VCaP (cell line): ENCODE measurements around the gene NSG2.
"Not testable (repeated sequence)": the region's sequence is repeated elsewhere in the genome, so short reads cannot be mapped to it uniquely, and the experiment has no call there.

Experiments
- H3K27ac ChIP-seq: fragments of 450-650 bp; 2 replicates; pipeline ENCODE4 v1.5.1; 2017
- TF ChIP-seq, protein P1 (sequence below): fragments of 450-650 bp; conservative IDR thresholded peaks from 2 replicates; pipeline ENCODE4 v1.5.1; 2017; ENCODE audit warnings: mild to moderate bottlenecking, moderate library complexity

Gene NSG2

DNA sequence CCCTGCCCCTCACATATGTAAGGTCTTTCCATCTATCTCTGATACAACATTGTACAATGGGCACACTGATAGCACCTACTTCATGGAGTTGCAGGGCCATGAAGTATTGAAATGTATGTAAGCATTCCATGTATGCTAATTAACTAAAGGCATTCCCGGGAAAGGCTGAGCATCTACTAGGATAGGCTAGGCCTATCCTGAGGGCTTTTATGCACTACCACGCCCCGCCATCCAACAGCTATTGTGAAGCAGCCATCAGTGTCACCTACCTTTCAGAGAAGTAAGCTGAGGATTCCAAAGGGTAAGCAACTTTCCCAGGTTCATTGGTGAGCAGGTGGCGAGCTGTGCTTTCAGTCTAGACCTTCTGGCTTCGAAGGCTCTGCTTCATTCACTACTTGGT is 47.6 kb downstream of the NSG2 start:
- TF ChIP-seq, protein P1, sequence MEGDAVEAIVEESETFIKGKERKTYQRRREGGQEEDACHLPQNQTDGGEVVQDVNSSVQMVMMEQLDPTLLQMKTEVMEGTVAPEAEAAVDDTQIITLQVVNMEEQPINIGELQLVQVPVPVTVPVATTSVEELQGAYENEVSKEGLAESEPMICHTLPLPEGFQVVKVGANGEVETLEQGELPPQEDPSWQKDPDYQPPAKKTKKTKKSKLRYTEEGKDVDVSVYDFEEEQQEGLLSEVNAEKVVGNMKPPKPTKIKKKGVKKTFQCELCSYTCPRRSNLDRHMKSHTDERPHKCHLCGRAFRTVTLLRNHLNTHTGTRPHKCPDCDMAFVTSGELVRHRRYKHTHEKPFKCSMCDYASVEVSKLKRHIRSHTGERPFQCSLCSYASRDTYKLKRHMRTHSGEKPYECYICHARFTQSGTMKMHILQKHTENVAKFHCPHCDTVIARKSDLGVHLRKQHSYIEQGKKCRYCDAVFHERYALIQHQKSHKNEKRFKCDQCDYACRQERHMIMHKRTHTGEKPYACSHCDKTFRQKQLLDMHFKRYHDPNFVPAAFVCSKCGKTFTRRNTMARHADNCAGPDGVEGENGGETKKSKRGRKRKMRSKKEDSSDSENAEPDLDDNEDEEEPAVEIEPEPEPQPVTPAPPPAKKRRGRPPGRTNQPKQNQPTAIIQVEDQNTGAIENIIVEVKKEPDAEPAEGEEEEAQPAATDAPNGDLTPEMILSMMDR, result no peak
- H3K27ac ChIP-seq, result no peak overlapping the region

DNA sequence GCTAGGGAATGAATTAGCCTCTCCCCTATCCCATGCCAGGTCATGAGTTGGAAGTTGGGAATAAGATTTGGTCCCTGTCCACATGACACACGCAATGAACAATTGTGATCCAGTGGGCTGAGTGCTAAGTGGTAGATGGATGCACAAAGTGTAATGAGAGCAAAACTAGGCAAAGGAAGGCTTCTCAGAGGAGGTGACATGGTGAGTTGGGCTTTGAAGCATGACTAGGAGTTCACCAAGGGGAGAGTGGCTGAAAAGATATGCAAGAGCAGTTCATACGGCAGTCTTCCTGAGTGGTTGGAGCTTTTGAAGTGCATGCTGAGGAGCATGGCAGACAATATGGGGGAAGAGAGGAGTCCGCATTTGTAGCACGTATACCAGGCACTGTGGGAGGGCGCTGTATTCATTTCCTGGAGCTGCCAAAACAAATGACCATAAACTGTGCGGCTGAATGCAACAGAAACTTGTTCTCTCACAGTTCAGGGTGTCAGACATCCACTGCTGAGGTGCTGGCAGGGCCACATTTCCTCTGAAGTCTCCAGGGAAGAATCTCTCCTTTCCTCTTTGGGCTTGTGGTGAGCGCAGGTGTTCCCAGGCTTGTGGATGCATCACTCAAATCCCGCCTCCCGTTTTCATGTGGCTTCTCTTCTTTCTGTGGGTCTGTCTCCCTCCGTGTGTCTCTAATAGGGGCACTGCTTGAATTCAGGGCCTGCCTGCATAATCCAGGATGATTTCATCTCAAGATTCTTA is 49.5 kb downstream of the NSG2 start:
- no peak overlapping the region for H3K27ac ChIP-seq
- TF ChIP-seq, protein P1, result no peak

DNA sequence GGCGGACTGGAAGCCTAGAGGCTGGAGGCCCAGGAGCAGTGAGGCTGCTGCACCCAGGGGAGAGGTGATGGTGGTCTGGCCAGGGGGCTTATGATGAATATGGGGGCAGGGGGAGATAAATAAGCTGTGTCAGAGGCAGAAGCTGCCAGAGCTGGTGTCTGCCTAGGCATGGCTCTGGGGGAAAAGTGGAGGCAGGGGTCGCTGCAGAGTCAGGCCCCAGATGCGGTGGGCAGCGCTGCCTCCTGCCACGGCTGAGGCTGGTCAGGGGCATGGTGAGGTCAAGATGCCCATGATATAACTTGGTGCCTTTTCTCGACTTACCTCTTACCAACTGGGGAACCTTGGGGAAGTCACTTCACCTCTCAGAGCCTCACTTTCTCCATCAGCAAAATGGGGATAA is 51.1 kb downstream of the NSG2 start:
- no peak overlapping the region for H3K27ac ChIP-seq
- TF ChIP-seq, protein P1, result no peak

DNA sequence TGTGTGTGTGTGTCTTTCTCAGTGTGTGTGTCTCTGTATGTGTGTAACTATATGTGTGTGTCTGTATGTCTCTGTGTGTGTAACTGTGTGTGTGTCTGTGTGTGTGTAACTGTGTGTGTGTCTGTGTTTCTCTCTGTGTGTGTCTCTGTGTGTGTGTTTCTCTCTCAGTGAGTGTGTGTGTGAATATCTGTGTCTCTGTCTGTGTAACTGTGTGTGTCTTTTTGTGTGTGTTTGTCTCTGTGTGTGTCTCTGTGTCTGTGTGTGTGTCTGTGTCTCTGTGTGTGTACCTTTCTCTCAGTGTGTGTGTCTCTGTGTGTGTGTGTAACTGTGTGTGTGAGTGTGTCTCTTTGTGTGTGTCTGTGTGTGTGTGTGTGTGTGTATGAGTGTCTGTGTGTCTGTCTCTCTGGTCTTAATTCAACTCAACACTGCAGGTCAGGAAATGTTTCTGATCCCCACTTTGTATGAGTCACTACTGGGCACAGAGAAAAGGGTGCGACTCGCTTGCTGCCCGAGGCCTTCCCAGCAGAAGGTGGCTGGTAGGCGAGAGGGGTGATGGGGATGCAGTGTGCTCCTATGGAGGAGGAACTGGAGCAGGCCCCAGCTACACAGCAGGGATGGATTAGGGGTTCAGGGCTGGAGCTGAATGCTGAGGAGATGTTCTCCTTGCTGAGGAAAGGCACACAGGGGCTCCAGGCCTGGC is 52.1 kb downstream of the NSG2 start:
- TF ChIP-seq, protein P1, result no peak
- no peak overlapping the region for H3K27ac ChIP-seq

DNA sequence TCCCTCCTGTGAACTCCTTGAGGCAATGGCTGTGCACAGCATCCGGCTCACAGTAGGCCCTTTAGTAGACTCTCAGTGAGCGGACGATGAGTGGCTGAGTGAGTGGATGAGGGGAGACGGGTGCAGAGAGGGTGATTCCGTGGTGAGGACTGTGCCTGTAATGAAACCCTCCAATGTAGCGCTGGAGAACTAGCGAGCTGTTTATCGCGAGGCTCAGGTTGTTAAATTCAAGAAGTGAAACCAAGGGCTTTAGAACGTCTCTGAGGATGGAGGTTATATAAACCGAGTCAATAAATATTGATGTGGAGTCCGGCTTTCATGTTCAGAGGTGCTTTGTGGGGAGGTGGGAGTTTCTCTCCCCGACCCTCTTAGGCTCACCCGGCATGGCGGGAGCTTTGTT is 53.2 kb downstream of the NSG2 start:
- TF ChIP-seq, protein P1, result no peak

DNA sequence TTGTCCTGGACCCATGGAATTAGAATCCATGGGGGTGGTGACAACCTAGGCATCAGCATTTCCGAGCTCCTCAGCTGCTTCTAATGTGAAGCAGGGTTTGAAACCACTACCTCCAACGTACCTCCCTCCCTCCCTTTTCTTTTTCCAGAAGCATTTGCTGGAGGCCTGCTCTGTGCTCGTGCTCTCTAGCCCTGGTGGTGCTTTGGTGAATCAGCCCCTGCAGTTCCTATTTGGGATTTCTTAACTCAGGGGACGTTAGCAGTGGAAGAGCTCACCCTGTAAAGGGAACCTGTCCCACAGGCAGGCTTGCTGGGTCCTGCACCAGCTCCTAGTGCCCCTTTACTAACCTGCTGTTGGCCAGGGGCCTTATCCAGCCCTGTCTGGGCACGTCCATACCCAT is 55.0 kb downstream of the NSG2 start:
- TF ChIP-seq, protein P1, result no peak
- no peak overlapping the region for H3K27ac ChIP-seq

More for the DNA sequence above, 53.2 kb downstream of the NSG2 start:
- no peak overlapping the region for H3K27ac ChIP-seq

DNA sequence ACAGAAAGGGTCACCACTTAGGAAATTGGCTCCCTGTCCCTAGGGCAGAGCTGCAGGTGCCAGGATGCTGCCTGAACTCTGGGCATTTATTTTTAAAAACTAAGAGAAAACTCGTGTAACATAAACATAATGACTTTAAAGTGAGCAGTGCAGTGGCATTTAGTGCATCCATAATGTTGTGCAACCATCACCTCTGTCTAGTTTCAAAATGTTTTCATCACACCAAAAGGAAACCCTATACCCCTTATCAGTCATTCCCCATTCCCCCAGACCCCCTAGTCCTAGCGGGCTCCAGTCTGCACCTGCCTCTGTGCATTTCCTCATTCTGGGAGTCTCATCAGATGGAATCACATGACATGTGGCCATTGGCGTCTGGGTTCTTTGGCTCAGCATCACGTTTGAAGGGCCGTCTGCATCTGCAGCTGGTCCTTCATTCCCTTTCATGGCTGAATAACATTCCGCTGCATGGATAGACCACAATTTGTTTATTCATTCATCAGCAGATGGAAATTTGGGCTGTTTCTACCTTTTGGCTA is 55.8 kb downstream of the NSG2 start:
- no peak overlapping the region for H3K27ac ChIP-seq
- TF ChIP-seq, protein P1, result no peak

DNA sequence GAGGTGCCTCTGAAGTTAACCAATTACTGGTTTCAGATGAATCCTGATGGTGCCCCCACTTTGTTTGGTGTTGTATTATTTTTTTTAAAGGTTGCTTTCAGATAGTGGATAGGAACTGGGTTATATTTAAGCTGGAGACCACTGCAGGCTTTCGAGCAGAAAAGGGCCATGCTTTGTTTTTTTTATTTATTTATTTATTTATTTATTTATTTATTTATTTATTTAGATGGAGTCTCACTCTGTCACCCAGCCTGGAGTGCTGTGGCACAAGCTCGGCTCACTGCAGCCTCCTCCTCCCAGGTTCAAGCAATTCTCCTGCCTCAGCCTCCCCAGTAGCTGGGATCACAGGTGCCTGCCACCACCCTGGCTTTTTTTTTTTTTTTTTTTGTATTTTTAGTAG is 57.1 kb downstream of the NSG2 start:
- not testable (repeated sequence) for H3K27ac ChIP-seq
